ENCODE results near the gene DMPK.
A peak's percentile ranks its signal among the peaks of the same experiment; 100 is the strongest.

The DMPK gene

DNA sequence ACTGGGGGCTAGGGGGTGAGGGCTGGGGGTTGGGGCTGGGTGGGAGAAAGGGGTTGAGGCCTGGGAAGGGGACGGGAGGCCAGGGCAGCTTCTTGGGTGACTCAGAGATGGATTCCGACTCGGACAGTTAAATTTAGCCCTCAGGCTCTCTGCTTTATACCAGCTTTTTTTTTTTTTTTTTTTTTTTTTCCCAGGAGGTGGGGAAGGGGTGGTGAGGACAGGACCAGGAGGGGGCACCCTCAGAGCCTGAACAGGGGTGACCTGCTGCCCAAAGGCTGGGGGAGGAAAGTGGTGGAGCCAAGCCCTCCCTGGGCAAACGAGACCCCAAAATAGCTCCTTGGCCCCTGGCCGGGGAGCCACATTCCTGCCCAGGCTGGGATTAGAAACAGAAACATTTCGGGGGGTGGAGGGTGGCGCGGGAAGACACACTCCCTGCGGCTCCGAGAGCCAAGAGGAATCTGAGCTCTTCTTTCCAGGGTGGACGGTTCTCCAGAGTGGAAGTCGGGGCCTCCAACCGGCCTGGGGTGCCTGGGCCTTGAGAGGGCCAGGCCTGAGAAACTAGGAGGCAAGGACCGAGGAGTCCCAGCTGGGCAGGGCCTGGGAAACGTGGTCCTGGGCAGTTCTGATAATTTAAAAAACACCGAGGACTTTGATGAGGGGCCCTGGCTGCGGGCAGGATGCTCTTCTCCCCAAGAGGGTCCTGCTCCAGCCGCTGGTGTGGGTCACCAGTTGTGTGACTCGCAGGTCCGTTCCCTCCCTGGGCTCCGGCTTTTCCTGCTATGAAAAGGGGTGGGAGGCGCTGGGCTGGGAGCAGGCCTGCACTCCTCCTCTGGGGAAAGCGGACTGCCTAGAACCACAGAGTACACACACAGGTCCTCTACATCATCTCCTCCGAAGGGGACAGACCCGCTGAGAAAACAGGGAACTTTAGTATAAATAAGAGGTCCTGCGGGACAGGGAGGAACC is 813 bp upstream of the DMPK start:
- no peak for TF ChIP-seq ZFP30 (CRISPR knock-in tag; IDR thresholded peaks at IDR 0.05)
- TF ChIP-seq SNAI2 (CRISPR knock-in tag; IDR thresholded peaks at IDR 0.05) = no peak
- TF ChIP-seq ESRRG (CRISPR knock-in tag; IDR thresholded peaks at IDR 0.05) = no peak
- TF ChIP-seq, protein P1, sequence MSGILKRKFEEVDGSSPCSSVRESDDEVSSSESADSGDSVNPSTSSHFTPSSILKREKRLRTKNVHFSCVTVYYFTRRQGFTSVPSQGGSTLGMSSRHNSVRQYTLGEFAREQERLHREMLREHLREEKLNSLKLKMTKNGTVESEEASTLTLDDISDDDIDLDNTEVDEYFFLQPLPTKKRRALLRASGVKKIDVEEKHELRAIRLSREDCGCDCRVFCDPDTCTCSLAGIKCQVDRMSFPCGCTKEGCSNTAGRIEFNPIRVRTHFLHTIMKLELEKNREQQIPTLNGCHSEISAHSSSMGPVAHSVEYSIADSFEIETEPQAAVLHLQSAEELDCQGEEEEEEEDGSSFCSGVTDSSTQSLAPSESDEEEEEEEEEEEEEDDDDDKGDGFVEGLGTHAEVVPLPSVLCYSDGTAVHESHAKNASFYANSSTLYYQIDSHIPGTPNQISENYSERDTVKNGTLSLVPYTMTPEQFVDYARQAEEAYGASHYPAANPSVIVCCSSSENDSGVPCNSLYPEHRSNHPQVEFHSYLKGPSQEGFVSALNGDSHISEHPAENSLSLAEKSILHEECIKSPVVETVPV (CRISPR knock-in tag; IDR thresholded peaks at IDR 0.05) = no peak
- TF ChIP-seq, protein P2, sequence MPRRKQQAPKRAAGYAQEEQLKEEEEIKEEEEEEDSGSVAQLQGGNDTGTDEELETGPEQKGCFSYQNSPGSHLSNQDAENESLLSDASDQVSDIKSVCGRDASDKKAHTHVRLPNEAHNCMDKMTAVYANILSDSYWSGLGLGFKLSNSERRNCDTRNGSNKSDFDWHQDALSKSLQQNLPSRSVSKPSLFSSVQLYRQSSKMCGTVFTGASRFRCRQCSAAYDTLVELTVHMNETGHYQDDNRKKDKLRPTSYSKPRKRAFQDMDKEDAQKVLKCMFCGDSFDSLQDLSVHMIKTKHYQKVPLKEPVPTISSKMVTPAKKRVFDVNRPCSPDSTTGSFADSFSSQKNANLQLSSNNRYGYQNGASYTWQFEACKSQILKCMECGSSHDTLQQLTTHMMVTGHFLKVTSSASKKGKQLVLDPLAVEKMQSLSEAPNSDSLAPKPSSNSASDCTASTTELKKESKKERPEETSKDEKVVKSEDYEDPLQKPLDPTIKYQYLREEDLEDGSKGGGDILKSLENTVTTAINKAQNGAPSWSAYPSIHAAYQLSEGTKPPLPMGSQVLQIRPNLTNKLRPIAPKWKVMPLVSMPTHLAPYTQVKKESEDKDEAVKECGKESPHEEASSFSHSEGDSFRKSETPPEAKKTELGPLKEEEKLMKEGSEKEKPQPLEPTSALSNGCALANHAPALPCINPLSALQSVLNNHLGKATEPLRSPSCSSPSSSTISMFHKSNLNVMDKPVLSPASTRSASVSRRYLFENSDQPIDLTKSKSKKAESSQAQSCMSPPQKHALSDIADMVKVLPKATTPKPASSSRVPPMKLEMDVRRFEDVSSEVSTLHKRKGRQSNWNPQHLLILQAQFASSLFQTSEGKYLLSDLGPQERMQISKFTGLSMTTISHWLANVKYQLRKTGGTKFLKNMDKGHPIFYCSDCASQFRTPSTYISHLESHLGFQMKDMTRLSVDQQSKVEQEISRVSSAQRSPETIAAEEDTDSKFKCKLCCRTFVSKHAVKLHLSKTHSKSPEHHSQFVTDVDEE (CRISPR knock-in tag; IDR thresholded peaks at IDR 0.05) = no peak
- TF ChIP-seq TOX (CRISPR knock-in tag; IDR thresholded peaks at IDR 0.05; ENCODE audit: borderline replicate concordance) = no peak
- TF ChIP-seq ZNF70 (CRISPR knock-in tag; IDR thresholded peaks at IDR 0.05) = no peak
- TF ChIP-seq ZNF565 (CRISPR knock-in tag; conservative IDR thresholded peaks at IDR 0.05; ENCODE audit: low read depth) = no peak
- no peak for TF ChIP-seq ZFP3 (CRISPR knock-in tag; IDR thresholded peaks at IDR 0.05)
- no peak for TF ChIP-seq OSR1 (CRISPR knock-in tag; IDR thresholded peaks at IDR 0.05)
- TF ChIP-seq, protein P3, sequence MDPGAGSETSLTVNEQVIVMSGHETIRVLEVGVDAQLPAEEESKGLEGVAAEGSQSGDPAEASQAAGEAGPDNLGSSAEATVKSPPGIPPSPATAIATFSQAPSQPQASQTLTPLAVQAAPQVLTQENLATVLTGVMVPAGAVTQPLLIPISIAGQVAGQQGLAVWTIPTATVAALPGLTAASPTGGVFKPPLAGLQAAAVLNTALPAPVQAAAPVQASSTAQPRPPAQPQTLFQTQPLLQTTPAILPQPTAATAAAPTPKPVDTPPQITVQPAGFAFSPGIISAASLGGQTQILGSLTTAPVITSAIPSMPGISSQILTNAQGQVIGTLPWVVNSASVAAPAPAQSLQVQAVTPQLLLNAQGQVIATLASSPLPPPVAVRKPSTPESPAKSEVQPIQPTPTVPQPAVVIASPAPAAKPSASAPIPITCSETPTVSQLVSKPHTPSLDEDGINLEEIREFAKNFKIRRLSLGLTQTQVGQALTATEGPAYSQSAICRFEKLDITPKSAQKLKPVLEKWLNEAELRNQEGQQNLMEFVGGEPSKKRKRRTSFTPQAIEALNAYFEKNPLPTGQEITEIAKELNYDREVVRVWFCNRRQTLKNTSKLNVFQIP (CRISPR knock-in tag; IDR thresholded peaks at IDR 0.05; ENCODE audit: borderline replicate concordance, low read depth) = no peak
- TF ChIP-seq ZNF8 (CRISPR knock-in tag; IDR thresholded peaks at IDR 0.05) = no peak
- ATAC-seq = peak; percentile 81

DNA sequence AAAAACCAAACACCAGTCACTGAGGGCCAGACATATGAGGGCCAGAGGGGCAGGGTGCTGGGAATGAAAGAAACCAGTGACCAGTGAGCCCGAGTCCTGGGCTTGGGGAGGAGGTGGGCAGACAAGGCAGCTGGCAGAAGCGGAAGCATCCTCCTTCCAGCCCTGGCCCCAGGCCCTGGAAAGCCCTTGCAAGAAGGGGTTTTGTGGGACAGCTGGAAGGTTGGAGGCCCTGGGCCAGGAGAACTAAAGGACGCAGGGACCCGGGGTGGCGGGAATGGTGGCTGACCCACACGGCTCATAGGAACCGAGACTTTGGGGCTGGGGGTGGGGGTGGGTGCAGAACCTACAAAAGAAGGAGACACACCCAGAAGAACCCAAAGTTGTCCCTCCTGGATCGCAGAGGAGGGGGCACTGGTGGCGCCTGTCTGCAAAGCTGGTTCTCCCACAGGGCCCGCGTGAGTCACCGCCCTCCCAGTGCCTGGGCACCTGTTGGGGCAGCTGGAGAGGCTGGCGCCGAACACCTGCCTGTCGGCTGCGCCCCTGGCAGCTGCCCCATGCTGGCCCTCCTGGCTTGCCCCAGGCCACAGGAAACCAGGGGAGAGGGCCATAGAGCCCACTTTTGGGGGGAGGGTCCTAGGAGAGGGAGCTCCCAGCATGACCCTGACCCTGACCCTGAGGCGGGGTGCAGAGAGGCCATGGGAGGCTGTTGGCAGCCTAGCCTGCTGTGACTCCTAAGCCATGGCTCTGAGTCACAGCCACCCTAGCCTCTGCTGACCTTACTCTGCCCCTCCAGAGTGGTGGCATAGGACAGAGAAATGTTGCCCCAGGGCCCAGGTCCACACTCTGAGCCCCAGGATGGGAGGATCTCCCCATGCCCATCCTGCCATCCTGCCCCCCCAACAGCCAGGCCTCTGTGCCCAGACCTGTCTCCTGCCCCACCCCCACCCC is 802 bp downstream of the DMPK start:
- peak; percentile 5 for ATAC-seq
- TF ChIP-seq ZFP3 (CRISPR knock-in tag; IDR thresholded peaks at IDR 0.05) (no peak), ISL1 (CRISPR knock-in tag; IDR thresholded peaks at IDR 0.05) (no peak), ARNTL (CRISPR knock-in tag; IDR thresholded peaks at IDR 0.05; ENCODE audit: borderline replicate concordance, low read depth) (no peak), BACH2 (CRISPR knock-in tag; IDR thresholded peaks at IDR 0.05; ENCODE audit: borderline replicate concordance) (no peak), ZC3H10 (CRISPR knock-in tag; IDR thresholded peaks at IDR 0.05) (no peak), ZNF8 (CRISPR knock-in tag; IDR thresholded peaks at IDR 0.05) (no peak), PPARA (CRISPR knock-in tag; IDR thresholded peaks at IDR 0.05; ENCODE audit: borderline replicate concordance) (no peak), SNAI2 (CRISPR knock-in tag; IDR thresholded peaks at IDR 0.05) (no peak), RARB (CRISPR knock-in tag; IDR thresholded peaks at IDR 0.05) (no peak), ZNF70 (CRISPR knock-in tag; IDR thresholded peaks at IDR 0.05) (no peak), TCF4 (CRISPR knock-in tag; IDR thresholded peaks at IDR 0.05; ENCODE audit: borderline replicate concordance) (no peak), OSR1 (CRISPR knock-in tag; IDR thresholded peaks at IDR 0.05) (no peak), TOX (CRISPR knock-in tag; IDR thresholded peaks at IDR 0.05; ENCODE audit: borderline replicate concordance) (no peak), ESRRG (CRISPR knock-in tag; IDR thresholded peaks at IDR 0.05) (no peak)
- TF ChIP-seq, protein P3 (CRISPR knock-in tag; IDR thresholded peaks at IDR 0.05; ENCODE audit: borderline replicate concordance, low read depth) = no peak
- TF ChIP-seq, protein P4, sequence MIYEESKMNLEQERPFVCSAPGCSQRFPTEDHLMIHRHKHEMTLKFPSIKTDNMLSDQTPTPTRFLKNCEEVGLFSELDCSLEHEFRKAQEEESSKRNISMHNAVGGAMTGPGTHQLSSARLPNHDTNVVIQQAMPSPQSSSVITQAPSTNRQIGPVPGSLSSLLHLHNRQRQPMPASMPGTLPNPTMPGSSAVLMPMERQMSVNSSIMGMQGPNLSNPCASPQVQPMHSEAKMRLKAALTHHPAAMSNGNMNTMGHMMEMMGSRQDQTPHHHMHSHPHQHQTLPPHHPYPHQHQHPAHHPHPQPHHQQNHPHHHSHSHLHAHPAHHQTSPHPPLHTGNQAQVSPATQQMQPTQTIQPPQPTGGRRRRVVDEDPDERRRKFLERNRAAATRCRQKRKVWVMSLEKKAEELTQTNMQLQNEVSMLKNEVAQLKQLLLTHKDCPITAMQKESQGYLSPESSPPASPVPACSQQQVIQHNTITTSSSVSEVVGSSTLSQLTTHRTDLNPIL (CRISPR knock-in tag; IDR thresholded peaks at IDR 0.05; ENCODE audit: low read depth) = no peak
- TF ChIP-seq, protein P5, sequence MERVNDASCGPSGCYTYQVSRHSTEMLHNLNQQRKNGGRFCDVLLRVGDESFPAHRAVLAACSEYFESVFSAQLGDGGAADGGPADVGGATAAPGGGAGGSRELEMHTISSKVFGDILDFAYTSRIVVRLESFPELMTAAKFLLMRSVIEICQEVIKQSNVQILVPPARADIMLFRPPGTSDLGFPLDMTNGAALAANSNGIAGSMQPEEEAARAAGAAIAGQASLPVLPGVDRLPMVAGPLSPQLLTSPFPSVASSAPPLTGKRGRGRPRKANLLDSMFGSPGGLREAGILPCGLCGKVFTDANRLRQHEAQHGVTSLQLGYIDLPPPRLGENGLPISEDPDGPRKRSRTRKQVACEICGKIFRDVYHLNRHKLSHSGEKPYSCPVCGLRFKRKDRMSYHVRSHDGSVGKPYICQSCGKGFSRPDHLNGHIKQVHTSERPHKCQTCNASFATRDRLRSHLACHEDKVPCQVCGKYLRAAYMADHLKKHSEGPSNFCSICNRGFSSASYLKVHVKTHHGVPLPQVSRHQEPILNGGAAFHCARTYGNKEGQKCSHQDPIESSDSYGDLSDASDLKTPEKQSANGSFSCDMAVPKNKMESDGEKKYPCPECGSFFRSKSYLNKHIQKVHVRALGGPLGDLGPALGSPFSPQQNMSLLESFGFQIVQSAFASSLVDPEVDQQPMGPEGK (CRISPR knock-in tag; IDR thresholded peaks at IDR 0.05; ENCODE audit: borderline replicate concordance) = no peak
- TF ChIP-seq, protein P1 (CRISPR knock-in tag; IDR thresholded peaks at IDR 0.05) = no peak
